Midbrain (tissue), 1 donor: ENCODE measurements around the gene CYP4A22.
"Not testable (repeated sequence)": the region's sequence is repeated elsewhere in the genome, so short reads cannot be mapped to it uniquely, and the experiment has no call there.

Source experiments
- DNase-seq: peaks from one replicate; lab custom pipeline; 2025; lab: John Stamatoyannopoulos, UW

The CYP4A22 gene

GRCh38 chr1:47137198-47137597 is at the start of gene CYP4A22:
Gene CYP4A22 (plus strand): TSS chr1:47137441. CDS start chr1:47137486, 45 bp downstream.
- no peak for DNase-seq

GRCh38 chr1:47089356-47089755 is 47.9 kb upstream of the CYP4A22 start:
- DNase-seq = peak; percentile 0

DNA sequence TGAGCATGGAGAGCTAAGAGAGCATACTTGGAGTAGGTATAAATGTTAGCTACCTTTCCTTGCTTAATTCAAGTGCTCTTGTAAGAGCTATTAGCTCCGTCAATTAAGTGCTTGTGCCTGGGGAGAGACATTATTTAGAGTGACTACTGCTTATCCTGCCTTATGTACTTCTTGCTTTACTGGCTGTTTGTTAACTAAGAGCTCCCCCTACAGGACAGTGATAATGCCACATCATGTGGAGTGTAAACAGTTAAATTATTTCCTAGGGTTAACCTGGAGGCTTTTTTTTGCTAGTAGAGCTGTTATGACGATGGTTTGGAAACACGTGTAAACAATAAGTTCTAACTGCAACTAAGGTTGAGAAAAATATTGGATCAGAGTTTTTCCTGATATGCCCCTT is 45.8 kb upstream of the CYP4A22 start:
- DNase-seq = not testable (repeated sequence)

DNA sequence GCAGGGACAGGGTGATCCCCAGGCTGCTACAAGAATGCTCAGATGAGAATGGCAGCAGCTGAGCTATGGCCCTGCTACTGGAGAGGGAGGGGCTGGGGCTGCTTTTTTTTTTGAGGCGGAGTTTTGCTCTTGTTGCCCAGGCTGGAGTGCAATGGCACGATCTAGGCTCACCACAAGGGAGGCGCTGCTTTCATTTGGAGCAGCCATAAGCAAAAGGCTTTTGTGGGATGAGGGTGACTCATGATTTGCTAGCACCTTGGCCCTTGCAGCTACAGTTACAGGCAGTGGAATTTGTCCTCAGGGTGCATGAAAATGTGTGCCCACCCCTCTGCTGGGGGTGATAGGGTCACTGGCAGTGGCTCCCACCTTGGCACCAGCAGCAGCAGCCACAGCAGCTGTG is 32.4 kb upstream of the CYP4A22 start:
- no peak for DNase-seq

GRCh38 chr1:47106792-47107191 is 30.4 kb upstream of the CYP4A22 start:
- no peak for DNase-seq

DNA sequence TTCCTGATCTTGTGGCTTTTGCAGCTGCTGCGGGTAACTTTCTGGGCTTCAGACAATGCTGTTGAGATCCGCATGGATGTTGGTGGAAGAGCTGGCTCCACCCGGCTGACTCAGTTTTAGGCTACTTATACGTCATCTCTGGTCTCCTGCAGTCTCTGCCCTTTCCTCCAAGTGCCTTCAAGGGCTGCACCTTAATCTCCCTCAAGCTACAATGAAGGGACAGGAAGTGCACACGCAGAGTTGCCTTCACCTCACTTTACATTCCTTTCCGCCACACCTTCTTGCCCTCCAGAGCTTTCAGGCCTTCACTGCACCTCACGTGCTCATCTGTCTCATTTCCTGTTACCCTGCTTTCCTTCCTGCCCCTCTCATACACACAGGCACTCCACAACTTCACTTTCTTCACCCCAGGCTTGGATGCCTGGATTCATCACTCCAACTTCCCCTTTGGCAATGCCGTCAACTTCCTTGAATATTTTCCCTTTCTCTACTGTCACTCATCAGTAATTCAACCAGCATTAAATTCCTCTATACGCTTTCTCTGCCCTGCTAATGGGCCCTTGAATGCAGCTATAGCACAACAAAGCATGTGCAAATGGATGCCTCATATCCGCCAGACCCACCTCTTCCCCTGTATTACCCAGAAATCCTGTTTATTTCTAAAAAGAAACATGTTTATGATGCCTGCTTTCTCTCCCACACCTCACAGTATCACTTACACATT is 29.2 kb upstream of the CYP4A22 start:
- DNase-seq = not testable (repeated sequence)

- DNase-seq = not testable (repeated sequence)
Measured at GRCh38 chr1:47109482-47109881, 27.8 kb upstream of the CYP4A22 start.

- no peak for DNase-seq
Measured at GRCh38 chr1:47113178-47113577, 24.1 kb upstream of the CYP4A22 start.

- DNase-seq = not testable (repeated sequence)
Measured at GRCh38 chr1:47121039-47121438, 16.2 kb upstream of the CYP4A22 start.

GRCh38 chr1:47124834-47125233 is 12.4 kb upstream of the CYP4A22 start:
- not testable (repeated sequence) for DNase-seq

- DNase-seq = not testable (repeated sequence)
Measured at GRCh38 chr1:47126997-47127396, 10.2 kb upstream of the CYP4A22 start.

DNA sequence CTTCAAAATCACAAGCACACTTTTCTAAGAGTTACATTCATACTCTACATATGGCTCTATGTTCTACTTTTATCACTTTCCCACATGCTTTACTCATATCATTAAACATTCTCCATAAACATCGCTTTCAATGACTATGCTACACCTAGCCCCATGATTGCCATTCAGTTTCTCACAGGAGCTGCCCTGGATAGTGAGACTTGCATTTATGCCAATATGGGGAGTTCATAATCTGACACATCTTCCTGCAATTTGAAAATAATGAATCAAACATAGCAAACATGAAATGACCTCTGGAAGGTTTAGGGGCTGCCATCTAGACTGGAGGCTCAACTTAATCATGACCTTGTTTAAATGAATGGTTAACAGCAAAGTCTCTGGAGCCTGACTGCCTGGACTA is 9.0 kb upstream of the CYP4A22 start:
- no peak for DNase-seq

DNA sequence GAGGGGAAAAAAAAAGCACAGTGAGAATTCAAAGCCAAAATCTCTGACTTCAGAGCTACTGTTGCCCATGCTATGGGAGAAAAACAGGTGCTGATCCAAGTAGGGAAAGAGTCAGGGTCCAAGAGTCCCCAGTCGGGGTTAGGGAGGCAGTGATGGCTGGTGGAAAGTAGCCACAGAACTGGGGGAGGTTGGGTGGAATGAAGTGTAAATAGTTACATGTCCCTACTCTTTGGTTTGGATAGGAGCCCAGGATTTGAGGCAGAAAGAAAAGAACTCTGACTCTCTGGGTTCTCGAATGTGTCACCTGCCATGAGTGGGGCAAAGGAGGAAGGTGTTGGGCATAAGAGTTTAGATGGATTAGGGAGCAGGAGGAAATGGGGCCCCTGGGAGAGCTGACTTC is 8.4 kb upstream of the CYP4A22 start:
- not testable (repeated sequence) for DNase-seq

GRCh38 chr1:47129489-47130230 is 7.6 kb upstream of the CYP4A22 start:
- DNase-seq = not testable (repeated sequence)

GRCh38 chr1:47132665-47133064 is 4.6 kb upstream of the CYP4A22 start:
- DNase-seq = not testable (repeated sequence)

DNA sequence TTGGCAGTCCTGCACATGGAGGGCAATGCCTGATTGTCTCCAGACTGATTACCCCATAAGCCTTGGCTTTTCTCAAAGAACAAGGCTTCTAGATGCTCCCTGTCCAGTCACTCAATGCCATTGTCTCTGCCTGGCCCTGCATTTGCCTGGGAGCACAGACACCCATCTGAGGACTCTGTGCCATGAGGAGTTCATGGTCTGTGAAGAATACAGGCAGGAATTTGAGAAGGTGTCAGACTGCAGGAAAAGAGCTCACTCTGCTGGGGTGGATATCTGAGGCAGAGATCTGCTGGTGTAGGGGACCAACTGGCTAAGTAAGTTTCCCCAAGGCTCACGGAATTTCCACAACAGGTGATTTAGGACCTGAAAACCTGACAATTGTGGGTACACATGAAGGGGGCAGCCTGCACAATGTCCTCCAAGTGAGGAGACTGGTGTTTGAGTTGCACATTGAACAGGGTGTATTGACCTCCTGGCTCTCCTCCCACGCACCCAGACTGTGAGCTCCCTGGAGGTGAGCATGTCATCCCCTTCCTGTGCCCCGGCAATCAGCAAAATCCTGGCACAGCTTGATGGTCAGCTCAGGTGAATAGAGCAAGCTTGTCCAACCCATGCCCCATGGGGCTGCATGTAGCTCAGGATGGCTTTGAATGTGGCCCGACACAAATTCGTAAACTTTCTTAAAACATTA is 829 bp downstream of the CYP4A22 start:
- no peak for DNase-seq

- DNase-seq = not testable (repeated sequence)
Measured at GRCh38 chr1:47140358-47140757, 3.1 kb downstream of the CYP4A22 start.

- not testable (repeated sequence) for DNase-seq
Measured at GRCh38 chr1:47143654-47144053, 6.4 kb downstream of the CYP4A22 start.

DNA sequence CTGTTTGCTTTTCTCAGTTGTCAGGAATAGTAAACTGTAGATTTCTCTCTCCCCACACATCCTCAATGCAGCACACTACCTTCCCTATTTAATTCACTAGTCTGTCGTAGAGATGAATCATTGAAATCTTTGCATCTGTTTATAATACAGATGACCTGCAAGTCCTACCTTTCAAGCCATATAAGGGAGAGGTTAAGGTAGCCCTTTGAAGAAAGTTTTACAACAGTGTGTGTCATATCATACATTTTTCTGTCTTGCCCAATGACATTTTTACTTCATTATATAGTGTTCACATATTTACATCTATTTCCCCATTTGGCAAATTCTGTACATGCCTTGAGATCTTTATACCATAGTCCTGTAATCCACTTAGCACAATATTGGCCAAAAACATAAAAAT is 9.3 kb downstream of the CYP4A22 start:
- not testable (repeated sequence) for DNase-seq

DNA sequence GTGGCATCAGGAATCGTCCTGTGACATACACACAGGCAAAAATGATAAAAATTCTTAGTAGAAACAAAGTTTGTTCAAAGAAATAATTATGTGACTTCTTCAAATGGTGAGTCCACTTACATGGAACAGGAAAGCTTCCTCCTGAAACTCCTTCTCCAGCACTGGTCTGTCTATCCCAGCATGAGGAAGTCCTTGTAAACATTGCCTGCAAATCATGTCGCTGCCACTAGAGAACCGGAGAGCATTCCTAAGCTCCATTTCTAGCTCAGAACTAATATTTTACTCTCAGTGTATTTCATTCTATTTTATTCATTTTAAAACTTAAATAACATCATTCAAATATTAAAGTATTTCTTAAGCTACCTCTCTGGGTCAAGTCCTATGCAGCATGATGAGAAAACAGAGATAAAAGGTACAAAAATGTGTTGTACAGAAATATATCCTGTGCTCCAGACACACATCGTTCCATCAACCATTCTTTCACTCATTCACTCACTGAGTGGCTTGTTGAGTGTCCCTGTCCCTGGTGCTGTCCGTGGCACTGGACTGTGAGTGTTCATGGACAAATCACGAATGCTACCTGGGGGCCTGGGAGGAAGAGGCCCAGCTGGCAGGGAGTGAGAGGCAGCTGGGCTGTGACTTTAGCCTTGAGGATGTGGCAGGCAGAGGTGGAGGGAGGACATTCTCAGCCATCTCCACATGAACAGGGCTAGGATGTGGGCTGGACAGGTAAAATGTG is 10.0 kb downstream of the CYP4A22 start:
- no peak for DNase-seq

DNA sequence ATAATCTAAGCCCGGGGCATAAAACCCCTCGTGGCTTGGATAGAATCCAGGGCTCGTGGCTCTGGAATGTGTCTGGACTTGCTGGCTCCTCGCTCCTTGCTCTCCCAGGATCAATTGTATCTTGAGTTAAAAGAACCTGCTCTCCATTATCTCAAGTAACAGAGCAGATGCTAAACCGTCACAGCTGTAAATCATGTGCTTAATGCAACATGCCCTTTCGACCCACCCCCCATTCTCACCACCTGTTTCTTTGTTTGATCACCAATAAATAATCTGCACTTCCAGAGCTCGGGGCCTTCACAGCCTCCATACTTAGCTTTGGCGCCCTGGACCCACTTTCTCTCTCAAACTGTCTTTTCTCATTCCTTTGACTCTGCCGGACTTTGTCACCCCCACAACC is 11.9 kb downstream of the CYP4A22 start:
- DNase-seq = not testable (repeated sequence)

- not testable (repeated sequence) for DNase-seq
Measured at GRCh38 chr1:47156457-47156856, 19.2 kb downstream of the CYP4A22 start.
